Measurements from ENCODE around the gene SFRP2.

Gene SFRP2, protein sequence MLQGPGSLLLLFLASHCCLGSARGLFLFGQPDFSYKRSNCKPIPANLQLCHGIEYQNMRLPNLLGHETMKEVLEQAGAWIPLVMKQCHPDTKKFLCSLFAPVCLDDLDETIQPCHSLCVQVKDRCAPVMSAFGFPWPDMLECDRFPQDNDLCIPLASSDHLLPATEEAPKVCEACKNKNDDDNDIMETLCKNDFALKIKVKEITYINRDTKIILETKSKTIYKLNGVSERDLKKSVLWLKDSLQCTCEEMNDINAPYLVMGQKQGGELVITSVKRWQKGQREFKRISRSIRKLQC

DNA sequence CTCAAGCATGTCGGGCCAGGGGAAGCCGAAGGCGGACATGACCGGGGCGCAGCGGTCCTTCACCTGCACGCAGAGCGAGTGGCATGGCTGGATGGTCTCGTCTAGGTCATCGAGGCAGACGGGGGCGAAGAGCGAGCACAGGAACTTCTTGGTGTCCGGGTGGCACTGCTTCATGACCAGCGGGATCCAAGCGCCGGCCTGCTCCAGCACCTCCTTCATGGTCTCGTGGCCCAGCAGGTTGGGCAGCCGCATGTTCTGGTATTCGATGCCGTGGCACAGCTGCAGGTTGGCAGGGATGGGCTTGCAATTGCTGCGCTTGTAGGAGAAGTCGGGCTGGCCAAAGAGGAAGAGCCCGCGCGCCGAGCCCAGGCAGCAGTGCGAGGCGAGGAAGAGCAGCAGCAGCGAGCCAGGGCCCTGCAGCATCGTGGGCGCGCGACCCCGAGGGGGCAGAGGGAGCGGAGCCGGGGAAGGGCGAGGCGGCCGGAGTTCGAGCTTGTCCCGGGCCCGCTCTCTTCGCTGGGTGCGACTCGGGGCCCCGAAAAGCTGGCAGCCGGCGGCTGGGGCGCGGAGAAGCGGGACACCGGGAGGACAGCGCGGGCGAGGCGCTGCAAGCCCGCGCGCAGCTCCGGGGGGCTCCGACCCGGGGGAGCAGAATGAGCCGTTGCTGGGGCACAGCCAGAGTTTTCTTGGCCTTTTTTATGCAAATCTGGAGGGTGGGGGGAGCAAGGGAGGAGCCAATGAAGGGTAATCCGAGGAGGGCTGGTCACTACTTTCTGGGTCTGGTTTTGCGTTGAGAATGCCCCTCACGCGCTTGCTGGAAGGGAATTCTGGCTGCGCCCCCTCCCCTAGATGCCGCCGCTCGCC, at the start of gene SFRP2:
TSS of gene SFRP2 (minus strand) at position 671 of the 864 bp plus-strand sequence. CDS start at position 423, 248 bp downstream.
- DNase-seq (ENCODE audit: low spot score): no peak

DNA sequence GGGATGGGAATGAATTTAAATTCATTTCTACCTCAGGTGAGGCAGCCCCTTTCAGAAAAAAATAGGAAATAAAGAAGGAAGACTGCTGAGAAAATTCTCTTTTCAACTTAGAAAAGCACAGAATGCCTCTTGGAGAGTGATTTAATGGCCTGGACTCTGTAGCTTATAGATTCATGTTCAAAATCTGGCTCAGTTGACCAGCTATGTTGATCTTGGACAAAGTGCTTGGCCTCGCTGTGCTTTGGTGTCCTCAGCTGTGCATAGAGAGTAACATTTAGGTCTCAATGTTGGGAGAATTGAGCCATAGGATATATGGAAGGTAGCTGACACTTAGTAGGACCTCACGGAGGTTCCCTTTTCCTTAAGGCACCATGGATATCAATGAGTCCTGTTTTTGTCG, 49.7 kb upstream of the SFRP2 start:
- no peak for DNase-seq (ENCODE audit: low spot score)

DNA sequence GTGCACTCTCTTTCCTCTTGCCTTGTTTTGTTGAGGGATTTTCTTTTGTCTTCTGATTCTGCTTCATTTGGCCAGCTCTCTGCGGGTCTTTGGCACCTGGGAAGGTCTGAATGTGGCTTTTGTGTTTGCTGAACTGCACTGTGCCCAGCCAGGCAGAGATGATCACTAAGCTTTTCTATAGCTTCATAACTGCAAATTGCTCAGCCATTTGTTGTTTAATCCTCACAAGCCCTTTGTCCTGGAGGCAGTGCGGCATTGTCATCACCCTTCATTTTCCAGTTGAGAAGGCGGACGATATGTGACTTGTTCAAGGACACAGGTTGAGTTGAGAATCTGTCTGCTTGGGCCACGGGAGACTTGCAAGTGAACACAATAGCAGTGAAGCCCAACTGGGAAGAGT, 46.0 kb upstream of the SFRP2 start:
- no peak for DNase-seq (ENCODE audit: low spot score)

- no peak for DNase-seq (ENCODE audit: low spot score)
Observed at GRCh38 chr4:153832720-153833287, 43.9 kb upstream of the SFRP2 start.

DNA sequence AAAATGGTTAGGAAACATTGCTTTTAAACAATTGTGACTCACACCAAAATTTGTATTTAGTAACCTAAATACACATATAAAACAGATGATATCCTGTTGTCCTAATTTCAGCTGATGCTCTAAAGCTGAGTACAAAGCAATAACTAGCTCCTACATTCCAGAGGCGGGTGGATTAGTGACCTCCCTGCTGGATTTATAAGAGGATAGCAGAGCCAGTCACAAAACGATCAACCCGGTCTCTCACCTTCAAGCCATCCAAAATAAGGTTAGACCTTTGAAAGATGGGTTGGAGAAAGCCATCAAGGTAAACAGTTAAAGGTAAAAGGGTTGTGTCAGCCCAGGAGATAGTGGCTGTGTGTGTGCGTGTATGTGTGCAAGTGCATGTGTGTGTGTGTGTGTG, 43.2 kb upstream of the SFRP2 start:
- DNase-seq (ENCODE audit: low spot score): no peak

GRCh38 chr4:153831245-153831644, 42.4 kb upstream of the SFRP2 start:
- DNase-seq (ENCODE audit: low spot score): no peak

- DNase-seq (ENCODE audit: low spot score): no peak
Observed at GRCh38 chr4:153825691-153826090, 36.8 kb upstream of the SFRP2 start.

GRCh38 chr4:153825126-153825525, 36.2 kb upstream of the SFRP2 start:
- no peak for DNase-seq (ENCODE audit: low spot score)

- DNase-seq (ENCODE audit: low spot score): no peak
Observed at GRCh38 chr4:153824501-153824900, 35.6 kb upstream of the SFRP2 start.

GRCh38 chr4:153823483-153823882, 34.6 kb upstream of the SFRP2 start:
- no peak for DNase-seq (ENCODE audit: low spot score)

- DNase-seq (ENCODE audit: low spot score): no peak
Observed at GRCh38 chr4:153822316-153822715, 33.4 kb upstream of the SFRP2 start.

GRCh38 chr4:153817466-153817865, 28.6 kb upstream of the SFRP2 start:
- no peak for DNase-seq (ENCODE audit: low spot score)

DNA sequence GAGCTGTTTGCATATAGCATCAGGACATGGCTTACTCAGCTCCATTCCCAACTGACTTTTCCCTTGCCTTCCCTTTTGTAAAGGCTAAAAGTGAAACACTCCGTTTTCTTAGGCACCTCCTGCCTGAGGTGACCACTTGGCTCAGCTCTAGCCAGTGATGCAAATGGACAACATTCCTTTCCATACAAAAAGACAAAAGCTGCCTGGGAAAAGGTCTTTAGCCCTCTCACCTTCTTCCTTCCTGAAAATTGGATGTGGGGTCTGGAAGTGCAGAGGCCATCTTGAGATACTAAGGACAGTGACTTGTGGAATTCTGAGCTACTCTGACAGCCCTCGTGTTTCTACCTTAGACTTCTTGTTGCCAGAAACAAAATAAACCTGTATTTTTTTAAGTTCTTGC, 27.7 kb upstream of the SFRP2 start:
- DNase-seq (ENCODE audit: low spot score): no peak

GRCh38 chr4:153814789-153815188, 25.9 kb upstream of the SFRP2 start:
- no peak for DNase-seq (ENCODE audit: low spot score)

- DNase-seq (ENCODE audit: low spot score): no peak
Observed at GRCh38 chr4:153809916-153810810, 21.3 kb upstream of the SFRP2 start.

DNA sequence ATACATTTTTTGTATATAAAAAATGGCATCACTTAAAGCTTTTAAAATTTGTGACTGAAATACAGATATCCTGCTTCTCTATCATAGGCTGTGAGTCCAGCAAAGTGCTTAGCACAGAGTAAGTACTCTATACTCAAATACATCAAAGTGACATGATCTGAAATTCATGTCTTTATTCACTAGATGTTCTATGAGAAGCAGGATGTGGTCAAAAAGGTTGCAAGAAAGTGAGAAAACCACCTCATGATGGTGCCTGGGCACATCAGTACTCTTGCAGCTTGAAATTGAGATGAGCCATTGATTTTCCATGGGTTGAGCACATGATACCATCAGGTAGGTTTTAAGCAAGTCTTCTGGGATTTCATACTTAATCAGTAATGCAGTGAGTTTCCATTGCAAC, 20.4 kb upstream of the SFRP2 start:
- no peak for DNase-seq (ENCODE audit: low spot score)

DNA sequence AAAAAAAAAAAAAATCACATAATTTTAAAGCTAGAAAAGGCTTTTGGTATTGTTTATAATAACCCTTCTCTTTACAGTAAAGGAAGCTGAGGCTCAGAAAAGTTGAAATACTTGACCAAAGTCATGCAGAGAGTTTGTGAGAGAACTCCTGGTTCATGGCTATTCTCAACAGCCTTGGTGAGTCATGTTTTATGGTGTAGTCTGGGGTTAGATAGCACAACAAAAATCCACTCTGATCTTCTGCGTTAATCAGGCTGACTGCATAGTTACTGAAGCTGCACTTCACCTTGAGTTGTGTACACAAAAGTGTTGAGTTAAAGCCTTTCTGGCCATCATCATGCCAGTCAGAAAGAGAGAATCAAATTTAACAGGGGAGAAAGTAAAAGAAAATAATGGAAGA, 19.3 kb upstream of the SFRP2 start:
- DNase-seq (ENCODE audit: low spot score): no peak

GRCh38 chr4:153806073-153806472, 17.2 kb upstream of the SFRP2 start:
- no peak for DNase-seq (ENCODE audit: low spot score)

GRCh38 chr4:153804722-153805121, 15.8 kb upstream of the SFRP2 start:
- no peak for DNase-seq (ENCODE audit: low spot score)

- no peak for DNase-seq (ENCODE audit: low spot score)
Observed at GRCh38 chr4:153799694-153800074, 10.8 kb upstream of the SFRP2 start.

- no peak for DNase-seq (ENCODE audit: low spot score)
Observed at GRCh38 chr4:153798901-153799693, 10.2 kb upstream of the SFRP2 start.
